Measurements from ENCODE around the gene UNC13A.

UNC13A gene

DNA sequence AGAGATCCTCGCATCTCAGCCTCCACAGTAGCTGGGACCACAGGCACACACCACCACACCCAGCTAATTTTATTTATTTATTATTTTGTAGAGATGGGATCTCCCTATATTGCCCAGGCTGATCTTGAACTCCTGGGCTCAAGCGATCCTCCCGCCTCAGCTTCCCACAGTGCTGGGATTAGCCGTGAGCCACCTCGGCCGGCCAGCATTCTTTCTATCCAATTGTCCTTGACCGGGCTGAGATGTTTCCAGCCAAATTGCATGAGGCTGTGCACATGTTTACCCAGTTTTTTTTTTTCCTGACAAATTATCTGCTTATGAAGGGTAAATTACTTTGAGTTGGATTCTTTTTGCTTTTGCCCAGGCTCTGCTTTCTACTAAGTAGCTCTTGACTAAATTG, 28.2 kb downstream of the UNC13A start:
- no peak for DNase-seq

DNA sequence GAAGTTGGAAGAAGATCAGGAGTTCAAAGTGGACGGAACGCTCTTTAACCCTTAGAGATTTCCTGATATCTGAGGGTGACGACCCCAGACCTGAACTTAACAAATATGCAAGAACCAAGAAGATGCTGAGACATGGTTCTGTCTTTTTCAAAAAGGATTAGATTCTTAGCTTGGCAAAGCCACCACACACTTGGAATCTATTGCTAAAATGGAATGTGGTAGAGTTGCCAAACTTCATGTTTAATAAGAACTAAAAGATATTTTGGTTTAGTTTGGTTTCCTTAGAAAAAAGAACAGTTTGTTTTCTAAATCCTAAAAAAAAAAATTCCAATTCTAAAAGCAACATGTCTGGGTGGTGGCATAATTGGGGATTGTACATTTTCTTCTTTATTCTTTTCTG, 29.5 kb downstream of the UNC13A start:
- no peak for DNase-seq

DNA sequence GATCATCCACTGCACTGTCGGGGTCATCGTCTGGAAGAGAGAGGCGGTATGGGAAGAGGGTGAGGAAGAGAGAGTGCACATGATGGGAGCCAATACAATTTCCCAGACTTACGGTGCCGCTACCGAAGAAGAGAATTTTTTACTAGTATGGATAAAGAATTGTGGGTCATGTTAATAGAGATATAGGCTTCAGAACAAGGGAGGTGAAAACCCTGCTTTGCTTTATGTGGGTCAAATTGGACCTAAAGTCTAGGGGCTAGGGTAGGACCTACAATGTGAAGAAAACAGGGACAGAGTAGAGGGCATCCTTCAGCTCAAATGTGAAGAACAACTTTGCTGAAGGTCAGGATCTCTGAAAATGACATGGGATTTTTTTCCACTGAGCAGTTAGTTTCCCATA, 29.9 kb downstream of the UNC13A start:
- DNase-seq = no peak

DNA sequence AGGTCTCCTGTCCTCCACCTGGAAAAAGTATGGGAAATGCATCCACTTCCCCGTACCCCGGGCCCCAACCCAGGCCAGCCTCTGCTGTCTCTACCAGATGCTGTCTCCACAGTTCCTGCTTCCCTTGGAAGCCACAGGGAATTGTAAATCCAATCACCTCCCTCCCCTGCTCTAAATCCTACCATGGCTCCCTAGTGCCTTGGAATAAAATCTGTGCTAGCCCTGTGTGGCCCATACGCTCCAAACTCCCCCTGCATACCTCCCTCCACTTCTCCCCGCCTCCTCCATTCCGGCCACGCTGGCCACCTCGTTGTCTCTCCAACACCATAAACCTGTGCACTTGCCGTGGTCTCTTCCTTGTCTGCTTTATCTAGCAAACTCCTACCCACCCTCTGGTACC, 31.2 kb downstream of the UNC13A start:
- DNase-seq = no peak

DNA sequence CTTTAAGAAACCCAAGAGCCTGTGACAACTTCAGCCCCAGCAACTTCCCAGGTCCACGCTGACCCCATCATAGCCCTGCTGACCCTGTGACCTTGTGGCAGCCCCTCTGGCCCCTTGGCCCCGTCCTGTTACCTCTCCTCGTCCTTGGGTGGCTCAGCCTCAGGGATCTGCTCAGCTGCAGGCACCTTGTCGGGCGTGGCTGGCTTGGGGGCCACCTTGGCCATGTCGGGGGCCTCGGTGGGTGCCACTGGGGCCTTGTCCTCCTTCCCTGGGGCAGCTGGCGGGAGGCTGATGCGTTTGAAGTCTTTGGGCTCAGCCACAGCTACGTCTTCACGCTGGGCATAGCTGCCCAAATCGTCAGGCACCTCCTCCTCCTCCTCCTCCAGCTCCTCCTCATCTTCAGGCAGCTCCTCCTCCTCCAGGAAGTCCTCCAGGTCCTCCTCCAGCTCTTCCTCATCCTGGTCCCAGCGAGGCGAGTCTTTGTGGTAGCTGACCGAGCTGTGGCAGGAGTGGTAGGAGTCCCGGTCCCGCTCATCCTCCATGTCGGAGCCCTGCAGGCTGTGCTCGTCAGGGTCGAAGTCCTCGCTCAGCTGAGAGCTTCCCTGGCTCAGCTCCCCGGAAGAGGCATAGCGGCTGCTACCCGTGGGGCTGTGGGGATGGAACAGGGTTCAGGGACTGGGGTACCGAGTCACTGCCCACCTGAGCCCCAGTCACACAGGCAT, 32.2 kb downstream of the UNC13A start:
- DNase-seq = no peak

DNA sequence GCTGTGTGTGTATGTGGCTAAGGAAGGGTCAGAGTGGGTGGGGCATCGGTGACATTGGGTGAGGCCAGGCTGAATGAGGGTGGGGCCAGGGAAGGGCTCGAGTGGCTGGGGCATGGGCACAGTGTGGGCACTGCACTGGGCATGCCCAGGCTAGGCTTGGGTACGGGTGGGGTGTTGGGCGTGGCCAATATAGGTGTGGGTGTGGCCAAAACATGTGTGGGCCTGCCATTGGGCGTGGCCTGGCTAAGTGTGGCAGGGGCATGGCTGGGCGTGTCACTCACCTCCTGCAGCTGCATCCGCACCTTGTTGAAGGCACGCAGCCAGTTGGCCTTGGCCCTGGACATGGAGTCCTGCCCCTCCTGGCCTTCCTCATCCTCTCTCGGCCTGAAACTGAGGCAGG, 33.2 kb downstream of the UNC13A start:
- no peak for DNase-seq

DNA sequence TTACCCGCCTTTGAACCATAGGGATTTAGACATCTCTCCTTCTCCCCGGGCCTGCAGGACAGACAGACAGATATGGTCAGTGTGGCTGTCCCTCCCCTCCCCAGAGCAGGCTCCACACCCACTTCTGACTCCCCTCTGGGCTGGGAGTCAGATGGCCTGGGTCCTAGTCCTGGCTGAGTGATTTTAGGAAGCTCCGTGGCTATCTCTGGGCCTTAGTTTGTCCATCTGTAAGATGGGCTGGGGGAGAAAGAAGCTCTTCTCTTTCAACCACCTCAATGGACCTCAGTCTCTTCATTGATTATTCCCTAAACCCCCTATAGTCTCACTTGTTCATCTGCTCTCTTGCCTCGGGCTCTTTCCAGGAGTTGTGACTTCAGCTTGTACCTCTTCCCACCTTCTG, 35.5 kb downstream of the UNC13A start:
- DNase-seq = no peak

DNA sequence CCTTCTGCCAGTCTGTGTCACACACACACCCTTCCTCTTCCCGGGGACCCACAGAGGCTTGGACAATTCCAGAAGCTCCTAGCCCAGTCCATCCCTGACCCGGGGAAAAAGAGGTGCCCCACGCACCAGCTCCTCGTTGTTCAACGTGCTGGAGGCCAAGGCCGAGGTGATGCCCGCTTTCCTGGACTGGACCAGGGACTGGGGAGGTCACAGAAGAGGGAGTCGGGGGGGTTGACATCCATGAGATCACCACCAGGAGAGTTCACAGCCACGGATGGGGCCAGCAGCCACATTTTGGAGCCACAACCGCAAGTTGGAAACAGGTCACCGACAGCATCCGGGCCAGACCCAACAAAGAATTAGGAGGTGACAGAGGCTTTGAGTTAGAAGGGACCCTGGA, 39.4 kb downstream of the UNC13A start:
- DNase-seq = no peak

DNA sequence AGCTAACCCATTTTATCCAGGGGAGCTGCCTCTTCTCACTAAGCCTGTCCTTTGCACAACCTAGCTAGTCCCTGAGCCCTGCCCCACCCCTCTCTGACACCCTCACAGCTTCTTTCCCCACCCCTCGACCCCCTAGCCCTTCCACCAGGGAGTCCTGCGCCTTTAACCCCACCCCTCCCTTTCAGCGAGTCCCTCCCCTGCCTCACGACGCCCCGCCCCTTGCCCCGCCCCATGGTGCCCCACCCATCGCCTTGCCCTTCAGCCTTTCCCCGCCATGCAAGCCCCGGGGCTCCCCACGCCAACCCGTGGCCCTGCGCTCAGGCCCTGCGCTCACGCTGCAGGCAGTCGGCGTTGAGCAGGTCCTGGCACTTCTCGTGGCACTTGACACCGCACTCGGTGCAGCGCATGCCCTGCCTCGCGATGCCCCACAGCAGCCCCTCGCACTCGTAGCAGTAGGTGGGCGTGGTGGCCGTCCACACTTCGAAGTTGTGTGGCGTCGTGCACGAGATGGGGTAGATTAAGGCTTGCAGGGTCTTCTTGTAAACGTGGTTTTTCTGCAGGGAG, 40.0 kb downstream of the UNC13A start:
- DNase-seq = no peak

DNA sequence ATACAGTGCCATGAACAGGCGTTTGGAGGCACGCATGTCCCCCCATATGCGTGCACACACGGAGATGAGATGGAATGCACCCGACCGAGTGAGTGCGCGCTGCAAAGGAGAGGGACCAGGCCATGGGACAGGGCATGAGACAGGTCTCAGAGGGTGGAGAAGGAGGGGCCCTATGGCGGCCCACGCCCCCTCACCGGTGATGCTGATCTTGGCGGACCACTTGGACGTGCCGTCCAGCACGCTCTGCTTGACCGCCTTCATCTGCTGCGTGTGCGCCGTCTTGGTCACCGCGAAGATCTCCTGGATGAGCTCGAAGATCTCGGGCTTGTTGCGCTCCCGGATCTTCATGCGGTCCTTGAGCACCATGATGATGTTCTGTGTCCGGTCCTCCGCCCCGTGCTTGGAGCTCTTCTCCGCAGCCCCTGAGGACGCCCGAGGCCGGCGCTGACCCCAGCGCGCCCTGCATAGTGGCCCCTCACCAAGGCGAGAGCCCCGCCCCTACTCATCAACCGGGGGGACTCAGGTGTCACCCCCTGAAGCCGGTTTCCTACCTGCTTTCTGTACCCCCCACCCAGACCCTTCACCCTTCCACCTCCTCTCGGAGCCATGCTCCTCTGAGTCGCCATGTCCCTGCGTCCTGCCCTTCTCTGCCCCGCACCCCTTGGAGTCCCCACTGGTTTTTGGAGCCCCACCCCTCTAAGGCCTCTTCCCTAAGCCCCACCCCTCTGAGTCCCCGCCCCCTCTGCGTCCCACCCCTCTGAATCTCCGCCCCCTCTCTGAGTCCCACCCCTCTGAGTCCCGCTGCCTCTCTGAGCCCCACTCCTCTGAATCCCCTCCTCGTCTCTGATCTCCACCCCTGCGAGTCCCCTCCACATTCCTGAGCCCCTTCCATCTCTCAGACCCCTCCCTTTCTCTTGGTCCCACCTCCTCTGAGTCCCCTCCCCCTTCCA, 40.8 kb downstream of the UNC13A start:
- DNase-seq = no peak

DNA sequence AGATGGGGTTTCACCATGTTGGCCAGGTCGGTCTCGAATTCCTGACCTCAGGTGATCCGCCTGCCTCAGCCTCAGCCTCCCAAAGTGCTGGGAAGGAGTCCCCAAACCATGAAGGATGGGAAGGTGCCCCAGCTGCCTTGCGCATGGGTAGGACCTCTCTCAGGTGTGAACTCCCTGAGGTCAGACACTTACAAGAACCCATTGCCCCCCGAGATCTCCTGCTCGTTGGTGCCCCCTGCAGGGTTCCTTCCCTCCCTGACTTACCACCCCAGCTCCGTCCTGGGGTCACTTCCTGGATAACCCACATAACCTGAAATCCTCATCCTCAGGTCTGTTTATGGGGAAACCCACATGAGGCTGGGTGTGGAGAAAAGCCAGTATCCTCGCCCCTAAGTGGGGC, 41.7 kb downstream of the UNC13A start:
- no peak for DNase-seq

DNA sequence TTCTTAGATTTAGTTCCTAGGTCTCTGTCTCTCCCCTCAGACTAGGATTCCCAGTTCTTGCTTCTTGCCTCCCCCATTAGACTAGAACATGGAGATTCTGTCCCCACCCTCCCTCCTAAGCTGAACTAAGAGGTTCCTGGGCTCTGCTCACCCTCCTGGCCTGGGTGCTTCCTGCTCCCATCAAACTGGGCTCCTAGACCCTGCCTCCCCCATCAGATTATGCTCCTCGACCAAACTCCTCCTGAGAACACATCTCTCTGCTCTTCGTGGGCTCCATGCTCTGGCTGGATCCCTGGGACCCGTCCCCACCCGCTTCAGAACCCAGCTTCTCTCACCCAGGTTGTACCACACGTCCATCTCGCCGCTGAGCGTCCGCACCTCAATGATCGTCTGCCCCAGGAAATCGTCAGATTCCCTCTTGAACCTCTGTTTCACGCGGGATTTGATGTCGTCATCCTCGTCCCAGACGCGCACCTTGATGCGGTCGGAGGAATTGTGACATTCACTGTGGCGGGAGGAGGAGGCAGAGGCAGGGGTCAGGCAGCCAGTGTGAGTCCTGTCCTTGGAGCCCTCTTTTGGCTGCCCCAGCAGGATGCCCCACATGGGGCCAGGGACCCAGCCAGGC, 42.7 kb downstream of the UNC13A start:
- no peak for DNase-seq

DNA sequence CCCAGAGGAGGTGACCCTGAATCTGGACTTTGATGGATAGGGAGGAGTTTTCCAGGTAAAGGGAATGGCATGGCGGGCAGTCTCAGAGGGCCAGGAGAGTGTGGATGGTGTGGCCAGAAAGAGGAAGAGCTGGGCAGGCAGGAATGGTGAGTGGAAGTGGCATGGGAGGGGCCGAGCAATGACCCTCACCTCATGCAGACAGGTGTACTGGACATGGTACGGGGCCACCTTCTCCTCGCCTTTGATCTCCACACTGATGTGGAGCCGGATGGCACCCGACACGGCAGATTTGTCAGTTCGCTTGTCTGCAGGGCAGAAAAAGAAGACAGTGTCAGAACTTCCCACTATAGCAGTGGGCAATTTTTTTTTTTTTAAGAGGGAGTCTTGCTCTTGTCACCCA, 45.5 kb downstream of the UNC13A start:
- no peak for DNase-seq

DNA sequence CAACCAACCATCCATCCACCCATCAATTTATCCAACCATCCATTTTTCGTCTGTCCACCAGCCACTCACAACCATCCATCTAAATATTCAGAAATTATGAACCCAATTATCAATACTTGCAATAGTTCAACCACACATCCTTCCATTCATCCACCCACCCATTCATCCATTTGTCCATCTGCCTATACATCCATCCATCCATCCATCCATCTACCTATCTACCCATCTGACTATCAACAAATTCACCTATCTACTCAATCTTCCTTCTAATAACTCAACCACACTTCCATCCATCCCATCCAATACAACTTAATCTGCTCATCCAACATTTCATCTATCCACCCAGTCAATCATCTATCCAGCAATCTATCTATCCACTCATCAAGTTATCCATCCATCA, 46.3 kb downstream of the UNC13A start:
- no peak for DNase-seq

DNA sequence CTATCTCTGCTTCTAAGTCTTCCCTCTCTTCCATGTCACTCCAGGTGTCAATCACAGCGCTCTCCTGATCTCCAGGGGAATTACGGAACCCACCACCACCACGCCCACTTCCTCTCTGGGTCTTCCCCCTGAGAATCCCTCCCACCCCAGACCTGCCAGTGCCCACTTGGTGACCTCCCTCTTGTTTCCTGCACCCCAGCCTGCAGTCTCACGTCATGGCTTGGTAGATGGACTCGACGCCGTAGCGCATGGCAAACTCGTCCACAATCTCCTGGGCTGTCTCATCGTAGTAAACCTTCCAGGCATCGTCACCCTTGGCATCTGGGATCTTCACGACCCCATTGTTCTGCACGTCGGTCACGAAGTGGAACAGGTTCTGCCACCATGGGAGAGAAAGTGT, 47.0 kb downstream of the UNC13A start:
- no peak for DNase-seq

DNA sequence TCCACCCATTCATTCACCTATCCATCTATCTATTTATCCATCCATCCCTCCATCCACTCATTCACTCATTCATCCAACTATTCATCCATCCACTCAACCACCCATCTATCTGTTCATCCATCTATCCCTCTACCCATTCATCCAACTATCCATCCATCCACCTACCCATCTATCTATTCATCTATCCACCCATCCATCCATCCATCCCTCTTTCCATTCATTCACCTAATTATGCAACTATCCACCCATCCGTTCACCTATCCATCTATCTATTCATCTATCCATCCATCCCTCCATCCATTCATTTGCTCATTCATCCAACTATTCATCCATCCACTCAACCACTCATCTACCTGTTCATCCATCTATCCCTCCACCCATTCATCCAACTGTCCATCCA, 54.5 kb downstream of the UNC13A start:
- DNase-seq = no peak

DNA sequence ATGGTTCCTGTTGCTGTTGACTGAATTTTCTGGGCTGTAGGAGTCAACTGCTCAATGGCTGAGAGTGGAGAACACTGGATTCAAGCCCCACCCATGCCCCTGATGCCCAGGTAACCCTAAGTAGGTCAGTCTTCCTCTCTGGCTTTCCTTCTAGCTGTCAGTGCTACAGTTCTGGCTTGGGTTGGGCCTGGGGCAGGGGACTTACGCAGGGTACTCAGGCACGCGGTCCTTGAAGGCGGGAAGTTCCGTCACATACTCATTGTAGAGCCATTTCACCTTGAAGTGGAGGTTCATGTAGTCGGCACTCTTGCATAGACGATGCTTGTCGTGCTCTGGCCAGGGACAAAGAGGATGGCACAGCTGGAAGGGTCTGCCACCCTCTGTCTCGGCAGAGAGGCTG, 55.6 kb downstream of the UNC13A start:
- DNase-seq = no peak

DNA sequence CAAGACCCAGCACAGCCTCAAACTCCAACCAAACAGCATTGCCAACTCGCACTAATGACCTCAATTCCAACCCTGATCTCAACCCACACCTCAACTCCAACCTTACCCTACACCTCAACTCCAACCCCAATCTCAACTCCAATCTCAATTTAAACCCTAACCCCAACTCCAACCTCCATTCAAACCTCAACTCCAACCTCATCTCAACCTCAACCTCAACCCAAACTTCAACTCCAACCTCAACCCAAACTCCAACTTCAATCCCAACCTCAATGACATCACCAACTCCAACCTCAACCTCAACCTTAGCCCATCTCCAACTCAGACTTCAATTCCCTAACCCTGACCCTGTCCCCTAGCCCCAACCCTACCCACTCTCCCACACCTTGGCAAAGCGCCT, 58.4 kb downstream of the UNC13A start:
- no peak for DNase-seq

DNA sequence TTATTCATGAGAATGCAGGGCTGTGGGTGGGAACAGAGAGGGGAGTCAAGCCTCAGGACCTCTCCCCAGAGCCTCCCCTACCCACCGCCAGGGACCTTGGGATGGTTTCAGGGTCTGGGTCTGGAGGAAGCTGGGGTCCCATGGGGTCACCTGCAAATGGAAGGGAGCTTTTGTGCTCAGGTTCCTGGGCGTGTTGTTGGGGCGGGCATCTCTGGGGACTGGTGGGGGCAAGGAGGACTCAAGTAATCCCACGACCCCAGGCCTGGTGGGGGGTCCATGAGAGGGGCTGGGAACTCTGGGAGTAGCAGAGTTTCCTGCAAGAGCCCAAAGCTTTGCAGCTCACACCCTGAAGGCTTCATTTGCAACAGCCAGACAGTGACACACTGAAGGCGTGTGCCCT, 60.2 kb downstream of the UNC13A start:
- DNase-seq = no peak

DNA sequence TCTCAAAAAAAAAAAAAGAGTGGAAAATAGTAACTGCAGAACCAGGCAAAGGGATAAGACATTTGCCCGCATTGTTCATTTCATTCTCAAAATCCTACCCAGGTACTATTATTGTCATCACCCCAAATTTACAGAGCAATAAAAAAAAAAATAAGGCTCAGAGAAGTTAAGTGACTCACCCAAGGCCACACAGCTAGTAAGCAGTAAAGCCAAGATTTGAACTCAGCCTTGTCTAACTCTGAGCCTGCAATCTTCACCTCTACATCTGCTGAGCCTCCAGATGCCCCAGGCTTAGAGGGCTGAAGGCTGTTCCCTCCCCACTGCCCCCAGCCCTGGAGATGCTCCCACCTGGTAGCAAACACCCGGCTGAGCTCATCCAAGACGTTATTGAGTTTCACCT, 61.0 kb downstream of the UNC13A start:
- DNase-seq = no peak

DNA sequence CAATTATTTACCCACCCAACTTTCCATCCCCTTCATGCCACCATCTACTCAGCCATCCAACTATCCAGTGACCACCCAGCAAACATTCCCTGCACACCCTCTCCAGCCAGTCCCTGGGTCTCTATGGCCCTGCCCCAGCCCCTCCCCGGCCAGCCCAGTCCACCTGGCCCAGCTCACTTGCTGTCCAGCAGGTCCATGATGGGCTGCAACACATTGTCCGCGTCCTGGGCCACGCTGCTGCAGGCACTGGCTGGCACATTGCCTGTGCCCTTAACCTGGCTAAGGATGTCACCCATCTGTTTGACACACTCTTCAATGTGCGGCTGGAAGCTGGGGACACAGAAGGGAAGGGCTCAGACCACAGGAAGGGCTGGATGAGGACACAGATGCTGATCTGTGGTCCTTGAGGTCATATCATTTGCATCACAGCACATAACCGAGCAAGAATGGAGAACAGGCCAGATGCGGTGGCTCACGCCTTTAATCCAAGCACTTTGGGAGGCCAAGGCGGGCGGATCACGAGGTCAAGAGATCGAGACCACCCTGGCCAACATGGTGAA, 61.6 kb downstream of the UNC13A start:
- DNase-seq = no peak

DNA sequence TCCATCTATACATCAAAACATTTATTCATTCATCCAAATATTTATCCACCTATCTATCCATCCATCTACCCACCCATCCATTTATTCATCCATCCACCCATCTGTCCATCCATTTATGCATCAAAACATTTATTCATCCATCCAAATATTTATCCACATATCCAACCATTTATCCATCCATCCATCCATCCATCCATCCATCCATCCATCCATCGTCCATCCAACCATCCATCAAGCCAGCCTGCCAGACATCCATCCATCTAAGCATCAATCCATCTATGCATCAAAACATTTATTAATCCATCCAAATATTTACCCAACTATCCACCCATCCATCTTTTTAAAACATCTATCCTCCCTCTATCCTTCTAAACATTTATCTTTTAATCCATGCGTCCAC, 62.2 kb downstream of the UNC13A start:
- DNase-seq = no peak

DNA sequence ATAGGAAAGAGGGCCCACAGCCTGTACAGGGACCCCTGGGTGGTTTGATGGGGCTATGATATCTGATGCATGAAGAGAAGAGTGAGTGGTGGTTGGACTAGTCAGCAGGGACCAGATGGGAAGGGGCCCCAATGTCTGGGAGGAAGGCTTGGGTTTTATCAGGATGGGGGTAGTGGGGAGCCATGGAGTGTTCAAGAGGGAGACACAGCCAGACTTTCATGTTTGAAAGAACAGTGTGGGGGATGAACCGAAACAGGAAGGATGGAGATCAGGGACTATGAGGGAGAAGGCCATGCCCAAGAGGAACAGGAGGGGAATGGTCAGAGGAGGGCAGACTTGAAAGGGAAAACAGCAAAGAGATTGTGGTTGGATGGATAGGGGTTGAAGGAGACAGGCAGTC, 63.1 kb downstream of the UNC13A start:
- DNase-seq = no peak
